ENCODE results near the gene KCNJ18.
"Not testable (repeated sequence)": the region's sequence is repeated elsewhere in the genome, so short reads cannot be mapped to it uniquely, and the experiment has no call there.

Gene KCNJ18

GRCh38 chr17:21702940-21703640 lies 10.8 kb downstream of the KCNJ18 start:
- not testable (repeated sequence) for DNase-seq (ENCODE audit: low read depth in 2 of 2)

DNA sequence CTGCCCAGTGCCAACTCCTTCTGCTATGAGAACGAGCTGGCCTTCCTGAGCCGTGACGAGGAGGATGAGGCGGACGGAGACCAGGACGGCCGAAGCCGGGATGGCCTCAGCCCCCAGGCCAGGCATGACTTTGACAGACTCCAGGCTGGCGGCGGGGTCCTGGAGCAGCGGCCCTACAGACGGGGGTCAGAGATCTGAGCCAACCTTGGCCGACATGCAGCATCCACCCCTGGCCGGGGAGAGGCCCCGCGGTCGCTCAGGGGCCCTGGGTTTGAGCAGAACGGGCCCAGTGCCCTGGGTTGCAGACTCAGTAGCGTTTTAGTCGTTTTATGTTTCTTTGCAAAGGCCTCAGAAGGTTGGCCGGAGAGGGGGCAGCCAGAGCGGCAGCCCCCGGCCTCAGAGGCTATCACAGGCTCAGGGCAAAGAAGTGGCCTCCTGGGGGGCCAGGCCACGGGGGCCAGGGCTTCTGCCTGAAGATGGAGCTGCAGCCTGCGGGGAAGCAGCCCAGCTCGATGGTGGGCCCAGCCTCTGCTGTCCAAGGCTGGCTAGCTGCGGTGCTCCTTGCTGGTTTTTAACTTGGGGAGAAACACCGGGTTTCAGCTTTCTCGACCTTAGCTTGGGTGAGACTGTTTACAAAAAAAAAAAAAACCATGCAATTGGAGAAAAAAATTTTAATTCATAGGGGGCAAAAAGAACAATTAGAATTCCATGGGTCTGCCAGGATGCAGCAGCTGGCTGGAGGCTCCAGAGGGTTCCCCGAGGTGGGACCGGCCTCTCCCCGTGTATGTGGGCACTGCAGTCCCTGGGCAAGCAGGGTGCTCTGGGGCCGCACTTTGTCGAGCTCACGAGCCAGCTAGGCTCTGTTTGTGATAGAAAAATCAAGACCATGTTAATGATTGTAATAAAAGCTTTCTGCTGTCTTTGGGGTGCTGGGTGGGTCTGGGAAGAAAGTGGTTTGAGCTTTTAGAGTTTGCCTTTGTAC lies 11.9 kb downstream of the KCNJ18 start:
- not testable (repeated sequence) for DNase-seq (ENCODE audit: low read depth in 2 of 2)

DNA sequence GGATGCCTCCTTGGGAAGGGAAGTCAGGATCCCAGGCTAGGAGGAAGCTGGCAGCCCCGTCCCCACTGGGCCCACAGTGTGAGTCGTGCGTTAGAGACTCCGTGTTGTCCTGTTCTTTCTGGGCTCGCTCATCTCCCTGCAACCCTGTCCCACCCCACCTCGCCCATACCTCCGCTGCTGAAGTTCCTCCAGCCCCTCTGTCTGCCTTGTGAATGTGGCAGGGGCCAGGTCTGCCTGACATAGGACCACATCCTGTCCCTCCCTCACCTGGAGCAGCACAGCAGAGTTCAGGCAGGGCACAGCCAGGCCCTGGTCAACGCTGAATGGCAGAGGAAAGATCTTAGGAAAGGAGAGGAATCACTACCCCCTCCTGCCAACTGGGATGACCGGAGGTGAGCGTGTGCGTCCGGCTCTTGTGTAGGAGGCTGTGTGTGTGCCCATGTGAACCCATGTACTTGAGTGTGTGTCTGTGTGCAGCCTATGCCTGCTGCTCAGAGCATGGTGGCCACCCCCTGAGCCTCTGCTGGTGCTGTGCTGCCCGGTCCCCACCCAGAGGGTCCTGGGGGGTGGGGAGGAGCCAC lies 12.8 kb downstream of the KCNJ18 start:
- DNase-seq (ENCODE audit: low read depth in 2 of 2) = no peak

DNA sequence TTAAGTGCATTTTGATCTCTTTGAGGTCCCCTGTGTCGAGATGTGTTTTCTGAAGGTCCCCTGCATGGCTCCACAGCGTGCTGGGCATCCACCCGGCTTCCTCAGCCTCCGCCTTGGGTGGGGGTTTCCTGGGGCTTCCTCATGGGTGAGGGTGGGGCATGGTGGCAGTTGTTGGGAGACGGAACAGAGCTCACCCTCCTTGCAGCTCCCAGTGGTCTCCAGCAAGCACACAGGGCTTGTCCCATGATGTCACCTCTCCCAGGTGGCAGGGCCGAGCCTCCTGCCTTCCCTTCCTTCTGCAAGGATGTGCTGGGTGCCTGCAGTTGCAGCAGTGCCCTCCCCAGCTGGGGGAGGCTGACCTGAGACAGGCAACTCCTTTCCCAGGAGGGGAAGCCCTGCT lies 13.4 kb downstream of the KCNJ18 start:
- not testable (repeated sequence) for DNase-seq (ENCODE audit: low read depth in 2 of 2)

DNA sequence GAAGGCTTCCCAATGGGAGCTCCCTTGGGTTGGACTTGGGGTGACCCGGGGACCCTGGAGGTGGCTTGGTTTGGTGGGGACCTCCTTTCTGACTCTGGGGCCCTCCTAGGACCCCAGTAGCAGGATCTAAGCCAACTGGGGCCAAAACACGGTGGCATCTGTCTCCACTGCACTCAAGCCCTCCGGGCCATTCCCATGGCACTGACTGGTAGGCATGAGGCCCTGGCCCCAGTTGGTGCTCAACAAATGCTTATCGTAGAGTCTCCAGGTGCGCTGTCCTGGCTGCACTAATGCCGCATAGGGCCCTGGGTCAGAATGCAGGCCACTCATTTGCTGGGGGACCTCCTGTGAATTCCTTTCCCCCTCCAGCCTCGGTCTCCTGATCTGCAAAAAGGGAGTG lies 14.2 kb downstream of the KCNJ18 start:
- not testable (repeated sequence) for DNase-seq (ENCODE audit: low read depth in 2 of 2)

GRCh38 chr17:21707131-21707530 lies 14.8 kb downstream of the KCNJ18 start:
- DNase-seq (ENCODE audit: low read depth in 2 of 2) = not testable (repeated sequence)

DNA sequence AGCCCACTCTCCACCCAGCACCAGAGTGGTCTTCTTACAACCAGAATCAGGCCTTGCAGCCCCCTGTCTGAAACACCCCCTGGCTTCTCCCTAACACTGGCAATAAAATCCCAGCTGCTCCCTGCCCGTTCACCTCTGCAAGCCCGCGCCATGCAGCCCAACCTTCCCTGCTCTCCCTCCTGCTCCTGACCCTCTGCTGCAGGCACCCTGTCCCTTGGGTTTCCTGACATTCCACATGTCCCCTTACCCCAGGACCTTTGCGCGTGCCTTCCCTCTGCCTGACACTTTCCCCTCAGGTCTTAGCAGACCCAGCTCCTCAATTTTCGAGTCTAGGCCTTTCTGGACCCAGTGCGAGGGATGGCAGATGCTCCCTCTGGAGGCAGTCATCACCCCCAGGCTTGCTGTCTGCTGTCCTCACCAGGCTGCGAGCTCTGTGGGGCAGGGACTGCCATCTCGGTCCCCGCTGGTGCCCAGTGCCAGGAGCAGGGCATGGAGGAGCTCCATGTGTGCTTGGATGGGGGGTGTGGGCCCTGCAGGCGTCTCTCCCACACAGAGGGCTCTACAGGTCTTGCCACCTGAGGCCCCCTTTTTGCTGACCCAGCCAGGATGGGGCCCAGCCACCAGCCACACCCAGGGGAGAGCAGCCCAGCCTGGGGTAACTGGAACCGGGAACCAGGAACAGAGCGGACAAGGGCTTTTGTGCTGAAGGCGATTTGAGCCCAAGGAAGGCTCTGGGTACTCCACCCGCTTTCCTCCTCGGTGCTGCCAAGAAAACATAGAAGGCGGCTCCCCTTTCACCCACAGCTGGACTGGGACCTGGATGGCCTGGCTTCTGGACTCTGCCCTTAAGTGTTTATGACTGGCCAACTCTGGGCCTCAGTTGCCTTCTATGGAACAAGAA lies 15.6 kb downstream of the KCNJ18 start:
- DNase-seq (ENCODE audit: low read depth in 2 of 2) = not testable (repeated sequence)

- not testable (repeated sequence) for DNase-seq (ENCODE audit: low read depth in 2 of 2)
Observed at GRCh38 chr17:21708612-21709535, 16.6 kb downstream of the KCNJ18 start.

- DNase-seq (ENCODE audit: low read depth in 2 of 2) = not testable (repeated sequence)
Observed at GRCh38 chr17:21709994-21710393, 17.7 kb downstream of the KCNJ18 start.

GRCh38 chr17:21710486-21710885 lies 18.2 kb downstream of the KCNJ18 start:
- not testable (repeated sequence) for DNase-seq (ENCODE audit: low read depth in 2 of 2)

GRCh38 chr17:21711182-21711581 lies 18.9 kb downstream of the KCNJ18 start:
- DNase-seq (ENCODE audit: low read depth in 2 of 2) = no peak

DNA sequence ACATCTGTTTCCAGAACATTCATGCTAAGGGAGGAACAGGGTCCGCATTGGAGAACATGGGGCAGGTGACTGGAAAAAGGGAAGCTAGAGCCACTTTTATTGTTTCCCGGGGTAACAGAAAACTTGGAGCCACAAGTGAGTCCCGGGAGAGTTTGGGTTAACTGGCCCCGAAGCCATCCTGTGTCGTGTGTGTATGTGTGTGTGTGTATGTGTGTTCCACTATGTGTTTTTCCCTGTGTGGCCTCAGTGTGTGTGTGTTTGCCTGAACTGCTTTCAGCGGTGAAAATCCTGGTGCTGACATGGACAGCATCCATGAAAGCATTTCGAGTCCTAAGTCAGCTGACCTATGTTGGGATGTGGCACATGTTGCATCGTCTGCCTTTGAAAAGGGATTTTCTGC lies 20.7 kb downstream of the KCNJ18 start:
- DNase-seq (ENCODE audit: low read depth in 2 of 2) = not testable (repeated sequence)

GRCh38 chr17:21713631-21714030 lies 21.3 kb downstream of the KCNJ18 start:
- DNase-seq (ENCODE audit: low read depth in 2 of 2) = not testable (repeated sequence)

GRCh38 chr17:21714676-21715075 lies 22.4 kb downstream of the KCNJ18 start:
- DNase-seq (ENCODE audit: low read depth in 2 of 2) = not testable (repeated sequence)

DNA sequence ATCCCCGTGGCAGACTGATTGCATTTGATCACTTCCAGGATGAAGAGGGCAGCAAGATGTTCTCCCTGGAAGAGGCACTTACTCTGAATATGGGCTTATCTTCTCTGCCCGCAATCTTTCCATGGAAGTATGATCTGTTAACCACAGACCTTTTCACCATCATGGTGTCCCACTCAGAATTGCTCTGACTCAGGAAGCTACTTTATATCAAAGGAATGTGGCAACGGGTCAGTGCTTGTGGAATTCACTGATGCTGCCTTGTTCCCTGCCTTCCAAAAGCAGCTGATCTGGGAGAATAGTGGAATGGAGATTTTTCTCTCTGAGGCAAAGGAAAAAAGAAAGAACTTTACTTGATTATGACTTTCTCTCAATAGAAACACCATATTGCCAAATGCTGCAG lies 23.6 kb downstream of the KCNJ18 start:
- DNase-seq (ENCODE audit: low read depth in 2 of 2) = not testable (repeated sequence)

DNA sequence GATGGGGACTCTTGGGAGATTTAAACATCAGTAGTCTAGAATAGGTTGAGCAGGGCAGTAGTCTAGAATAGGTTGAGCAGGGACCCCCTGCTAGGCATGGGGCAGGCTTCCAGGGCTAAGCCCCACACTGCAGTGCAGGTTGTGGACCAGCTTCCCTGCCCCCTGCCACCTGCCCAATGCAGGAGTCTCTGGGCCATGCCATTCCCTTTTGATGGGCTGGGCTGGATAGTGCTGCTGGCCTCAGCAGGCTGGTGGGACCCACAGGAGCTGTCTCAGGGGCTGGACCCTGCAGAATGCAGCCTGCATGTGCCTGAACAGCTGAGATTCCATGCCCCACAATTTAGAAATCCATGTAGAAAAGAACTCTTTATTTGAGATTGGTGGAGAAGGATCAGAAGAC lies 26.6 kb downstream of the KCNJ18 start:
- not testable (repeated sequence) for DNase-seq (ENCODE audit: low read depth in 2 of 2)

DNA sequence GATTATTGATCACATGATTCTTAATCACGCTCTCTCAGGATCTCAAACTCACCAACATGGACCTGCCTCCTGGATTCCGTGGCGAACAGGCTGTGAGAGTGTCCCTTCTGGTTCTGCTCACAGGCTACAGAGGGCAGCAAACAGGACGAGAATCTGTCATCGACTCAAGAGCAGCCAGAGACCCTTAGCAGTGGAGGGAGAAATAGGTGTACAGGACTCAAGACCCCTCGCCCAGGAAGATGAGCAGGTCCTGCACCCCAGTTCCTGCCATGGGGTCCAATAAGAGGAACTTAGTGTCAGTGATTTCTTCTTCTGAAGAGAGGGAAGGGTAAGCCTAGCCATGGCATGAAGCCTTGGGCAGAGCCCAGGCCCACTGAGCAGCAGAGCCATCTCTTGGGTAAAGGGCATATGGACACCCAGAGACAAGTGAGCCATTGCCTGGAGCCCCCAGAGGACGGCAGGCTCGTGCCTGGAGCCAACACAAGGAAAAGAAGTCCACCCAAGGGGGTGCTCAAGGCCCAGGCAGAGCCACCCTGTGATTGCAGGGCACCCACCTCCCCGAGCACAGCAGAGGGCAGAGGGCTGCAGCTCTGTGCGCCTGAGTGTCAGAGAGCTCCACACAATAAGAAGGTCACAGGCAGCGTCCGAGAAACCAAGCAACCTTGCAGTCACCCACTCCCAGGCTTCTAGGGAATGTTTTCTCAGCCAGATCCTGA lies 27.3 kb downstream of the KCNJ18 start:
- DNase-seq (ENCODE audit: low read depth in 2 of 2) = not testable (repeated sequence)

DNA sequence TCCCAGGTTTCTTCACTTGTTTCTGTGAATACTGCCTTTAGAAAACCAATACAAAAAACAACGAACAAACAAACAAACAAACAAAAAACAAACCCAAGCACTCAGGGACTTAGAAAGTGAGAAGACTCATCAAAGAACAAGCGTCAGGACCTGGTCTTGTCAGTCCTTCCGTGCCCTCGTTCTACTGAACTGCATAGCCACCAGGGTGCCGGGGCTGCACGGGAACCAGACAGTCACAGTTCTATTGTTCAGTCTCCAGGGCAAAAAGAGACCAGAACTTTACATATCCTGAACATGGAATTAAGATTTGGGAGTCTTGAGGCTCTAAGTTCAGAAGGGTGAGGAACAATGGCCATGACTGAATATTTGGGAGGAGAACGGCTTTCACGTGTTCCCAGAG lies 28.2 kb downstream of the KCNJ18 start:
- not testable (repeated sequence) for DNase-seq (ENCODE audit: low read depth in 2 of 2)

- not testable (repeated sequence) for DNase-seq (ENCODE audit: low read depth in 2 of 2)
Observed at GRCh38 chr17:21722268-21722667, 29.9 kb downstream of the KCNJ18 start.
